C4-2B (cell line): Measurements from ENCODE around the gene PAAF1.

ENCODE experiments used
- ZFX ChIP-seq: fragments of 450-650 bp; IDR thresholded peaks from 2 replicates; pipeline ENCODE4 v1.6.1; 2017
- TF ChIP-seq, protein P1 (sequence below): fragments of 450-650 bp; conservative IDR thresholded peaks from 2 replicates; pipeline ENCODE4 v1.5.1; 2017; ENCODE audit warnings: mild to moderate bottlenecking

DNA sequence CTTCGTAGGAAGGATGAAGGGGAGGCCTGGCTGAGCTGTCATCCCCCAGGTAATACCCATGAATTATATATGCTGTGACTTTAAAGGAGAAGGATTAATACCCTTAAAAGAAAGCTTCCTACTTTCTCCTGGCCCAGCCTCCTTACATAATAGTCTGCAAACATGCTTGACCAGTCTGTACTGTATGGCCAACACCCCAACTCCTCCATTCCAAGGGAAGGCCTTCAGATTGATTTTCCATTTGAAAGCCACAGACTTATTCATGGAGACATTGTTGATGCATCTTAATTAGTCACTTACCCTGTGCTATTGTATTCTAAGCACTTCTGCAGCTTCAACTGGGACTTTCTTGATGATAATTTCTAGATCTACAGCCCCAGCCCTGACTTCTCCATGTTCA lies 2.0 kb downstream of the PAAF1 start:
- TF ChIP-seq, protein P1, sequence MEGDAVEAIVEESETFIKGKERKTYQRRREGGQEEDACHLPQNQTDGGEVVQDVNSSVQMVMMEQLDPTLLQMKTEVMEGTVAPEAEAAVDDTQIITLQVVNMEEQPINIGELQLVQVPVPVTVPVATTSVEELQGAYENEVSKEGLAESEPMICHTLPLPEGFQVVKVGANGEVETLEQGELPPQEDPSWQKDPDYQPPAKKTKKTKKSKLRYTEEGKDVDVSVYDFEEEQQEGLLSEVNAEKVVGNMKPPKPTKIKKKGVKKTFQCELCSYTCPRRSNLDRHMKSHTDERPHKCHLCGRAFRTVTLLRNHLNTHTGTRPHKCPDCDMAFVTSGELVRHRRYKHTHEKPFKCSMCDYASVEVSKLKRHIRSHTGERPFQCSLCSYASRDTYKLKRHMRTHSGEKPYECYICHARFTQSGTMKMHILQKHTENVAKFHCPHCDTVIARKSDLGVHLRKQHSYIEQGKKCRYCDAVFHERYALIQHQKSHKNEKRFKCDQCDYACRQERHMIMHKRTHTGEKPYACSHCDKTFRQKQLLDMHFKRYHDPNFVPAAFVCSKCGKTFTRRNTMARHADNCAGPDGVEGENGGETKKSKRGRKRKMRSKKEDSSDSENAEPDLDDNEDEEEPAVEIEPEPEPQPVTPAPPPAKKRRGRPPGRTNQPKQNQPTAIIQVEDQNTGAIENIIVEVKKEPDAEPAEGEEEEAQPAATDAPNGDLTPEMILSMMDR = no peak
- no peak for TF ChIP-seq ZFX
